Activated naive CD8-positive, alpha-beta T cell treated with anti-CD3 and anti-CD28 coated beads, Interleukin-2, amount 10 ng/mL, durations not matched to agents 7 days and 5 days (primary cell): ENCODE data around the gene CACNA2D4. TPM values are rescaled to one million over a fixed set of nuclear protein-coding genes. Genes with fewer than 3 reads are reported as not detected.

Experiments used
- ATAC-seq: fragments of 150-1000 bp; cut with Tn5 transposase; one replicate; pipeline ENCODE4 v1.10.0; 2021; ENCODE audit warnings: low read depth, moderate library complexity
- POLR2A ChIA-PET: fragments of 350-600 bp; sonication (Branson Sonifier 250); formaldehyde crosslinking; loops from one replicate; lab custom pipeline; 2021; ENCODE audit warnings: antibody characterized with exemption; lab: Charles Lee
- DNase-seq: peaks from one replicate; pipeline ENCODE4 v3.0.0; 2021
- H3K27ac Mint-ChIP-seq: one replicate; pipeline ENCODE4 v1.8.0; 2022; ENCODE audit warnings: mild to moderate bottlenecking, mixed read lengths
- H3K27me3 Mint-ChIP-seq: one replicate; pipeline ENCODE4 v1.8.0; 2022; ENCODE audit warnings: mild to moderate bottlenecking, moderate library complexity, mixed read lengths
- H3K36me3 Mint-ChIP-seq: one replicate; pipeline ENCODE4 v1.8.0; 2021; ENCODE audit warnings: mild to moderate bottlenecking, mixed read lengths
- H3K4me1 Mint-ChIP-seq: one replicate; pipeline ENCODE4 v1.8.0; 2021; ENCODE audit warnings: mixed read lengths
- H3K4me3 Mint-ChIP-seq: one replicate; pipeline ENCODE4 v1.8.0; 2022; ENCODE audit warnings: mild to moderate bottlenecking, moderate library complexity, mixed read lengths
- H3K9me3 Mint-ChIP-seq: one replicate; pipeline ENCODE4 v1.8.0; 2021; ENCODE audit warnings: mixed read lengths
- total RNA-seq, 2 experiments: library from RNA; stranded (reverse); gene quantifications; one replicate each; pipeline ENCODE4 v1.2.3, GENCODE V29; 2021

Gene CACNA2D4
- total RNA-seq, 2 experiments from 2014 or later = 8.0 to 10.4 TPM

DNA sequence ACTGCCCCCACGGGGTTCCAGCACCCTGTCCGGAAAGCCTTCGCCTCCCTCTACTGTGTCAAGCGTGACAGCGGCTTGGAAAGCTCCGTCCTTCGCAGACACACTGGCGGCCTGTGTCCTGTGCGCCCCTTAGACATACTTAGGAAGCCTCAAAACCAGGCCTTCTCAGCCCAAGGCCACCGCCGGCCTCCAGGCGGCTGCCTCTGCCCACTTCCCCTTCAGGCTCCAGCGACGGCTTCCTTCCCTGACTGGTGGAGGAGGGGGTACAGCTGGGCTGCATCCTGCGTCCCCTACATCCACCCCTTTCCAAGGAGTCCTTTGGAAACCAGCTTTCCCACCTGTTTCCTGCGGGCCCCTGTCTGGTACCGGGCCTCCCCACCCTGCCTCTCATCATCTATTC lies 2.5 kb upstream of the CACNA2D4 start:
- Mint-ChIP-seq H3K9me3 (no peaks in the 10 kb centered on the region), H3K27ac (no peak overlapping the region), H3K4me1 (peaks cover 30% of the 10 kb centered on the region), H3K27me3 (peaks cover 19% of the 10 kb centered on the region), H3K36me3 (no peaks in the 10 kb centered on the region), H3K4me3 (no peak overlapping the region)
- no peak for DNase-seq
- POLR2A ChIA-PET = no interaction called here
- ATAC-seq = peak; percentile 29

GRCh38 chr12:1920436-1920835 lies 2.0 kb upstream of the CACNA2D4 start:
- Mint-ChIP-seq H3K36me3 (peaks cover 2% of the 10 kb centered on the region), H3K27me3 (peaks cover 19% of the 10 kb centered on the region), H3K9me3 (no peaks in the 10 kb centered on the region), H3K27ac (no peak overlapping the region), H3K4me3 (no peak overlapping the region), H3K4me1 (peaks cover 32% of the 10 kb centered on the region)
- ATAC-seq (no peak), DNase-seq (no peak)
- POLR2A ChIA-PET = no interaction called here

DNA sequence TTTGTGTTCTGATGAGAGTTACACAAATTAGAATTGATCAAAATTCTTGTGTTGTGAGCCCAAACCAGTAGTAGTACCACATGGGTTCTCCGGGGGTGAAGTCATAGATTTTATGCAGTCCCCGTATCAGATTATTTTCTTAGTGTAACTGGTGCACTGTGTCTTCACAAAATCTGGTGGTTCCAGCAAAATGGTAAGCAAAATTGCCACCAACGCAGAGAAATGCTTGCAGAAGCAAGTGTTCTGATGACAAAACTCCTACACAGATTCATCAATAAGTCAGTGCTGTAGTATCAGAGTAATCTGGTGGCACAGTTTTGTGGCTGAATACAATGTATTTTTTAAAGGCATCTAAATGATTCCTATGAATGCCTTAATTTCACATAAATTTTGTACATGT lies 1.3 kb upstream of the CACNA2D4 start:
- H3K36me3 Mint-ChIP-seq = peaks cover 2% of the 10 kb centered on the region
- no peaks in the 10 kb centered on the region for H3K9me3 Mint-ChIP-seq
- no peak overlapping the region for H3K27ac Mint-ChIP-seq
- DNase-seq (no peak), ATAC-seq (no peak)
- peaks cover 31% of the 10 kb centered on the region for H3K4me1 Mint-ChIP-seq
- H3K4me3 Mint-ChIP-seq = no peak overlapping the region
- POLR2A ChIA-PET = no interaction called here
- peaks cover 19% of the 10 kb centered on the region for H3K27me3 Mint-ChIP-seq

DNA sequence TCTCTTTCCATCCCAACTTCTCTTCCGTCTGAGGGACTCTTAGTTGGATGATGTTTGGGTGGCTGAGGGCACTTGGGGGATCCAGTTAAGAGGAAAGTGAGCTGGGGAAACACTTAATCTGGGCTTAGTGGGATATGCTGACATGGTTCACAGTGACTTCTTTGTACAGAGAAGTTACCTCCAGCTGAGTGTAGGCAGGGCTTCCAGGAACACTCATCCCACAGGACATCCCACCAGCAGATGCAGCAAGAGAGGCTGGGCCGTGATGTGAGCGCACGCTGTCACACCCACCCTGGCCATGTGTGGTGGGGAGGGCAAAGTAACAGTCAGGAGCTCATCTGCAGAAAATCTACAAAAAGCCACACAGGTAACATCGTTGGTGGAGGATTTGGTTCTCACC lies 832 bp upstream of the CACNA2D4 start:
- ATAC-seq (no peak), DNase-seq (no peak)
- no peaks in the 10 kb centered on the region for H3K9me3 Mint-ChIP-seq
- peaks cover 19% of the 10 kb centered on the region for H3K27me3 Mint-ChIP-seq
- H3K4me3 Mint-ChIP-seq = no peak overlapping the region
- POLR2A ChIA-PET = no interaction called here
- H3K27ac Mint-ChIP-seq = peak overlapping the region; percentile 17
- H3K36me3 Mint-ChIP-seq = peaks cover 2% of the 10 kb centered on the region
- H3K4me1 Mint-ChIP-seq = peaks cover 27% of the 10 kb centered on the region

DNA sequence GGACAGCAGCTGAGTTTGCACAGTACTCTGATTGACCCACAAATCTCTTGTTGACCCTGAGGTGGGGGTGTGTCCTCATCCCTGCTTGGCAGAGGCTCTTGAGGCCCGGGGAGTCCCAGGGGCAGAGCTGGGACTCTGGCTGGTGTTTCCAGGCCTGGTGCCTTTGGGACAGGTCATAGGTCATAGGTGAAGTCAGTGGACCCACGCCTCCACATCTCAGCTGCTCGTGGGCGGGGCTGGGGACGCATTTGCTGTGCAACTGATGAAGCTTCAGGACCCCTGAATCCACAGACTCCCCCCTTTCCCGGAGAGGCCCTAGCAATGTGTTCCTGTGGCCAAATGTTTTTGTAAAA lies 408 bp upstream of the CACNA2D4 start:
- POLR2A ChIA-PET = no interaction called here
- DNase-seq (no peak), ATAC-seq (no peak)
- H3K27me3 Mint-ChIP-seq = peaks cover 19% of the 10 kb centered on the region
- H3K4me1 Mint-ChIP-seq = peaks cover 25% of the 10 kb centered on the region
- H3K4me3 Mint-ChIP-seq = no peak overlapping the region
- H3K27ac Mint-ChIP-seq = no peak overlapping the region
- no peaks in the 10 kb centered on the region for H3K9me3 Mint-ChIP-seq
- peaks cover 2% of the 10 kb centered on the region for H3K36me3 Mint-ChIP-seq

DNA sequence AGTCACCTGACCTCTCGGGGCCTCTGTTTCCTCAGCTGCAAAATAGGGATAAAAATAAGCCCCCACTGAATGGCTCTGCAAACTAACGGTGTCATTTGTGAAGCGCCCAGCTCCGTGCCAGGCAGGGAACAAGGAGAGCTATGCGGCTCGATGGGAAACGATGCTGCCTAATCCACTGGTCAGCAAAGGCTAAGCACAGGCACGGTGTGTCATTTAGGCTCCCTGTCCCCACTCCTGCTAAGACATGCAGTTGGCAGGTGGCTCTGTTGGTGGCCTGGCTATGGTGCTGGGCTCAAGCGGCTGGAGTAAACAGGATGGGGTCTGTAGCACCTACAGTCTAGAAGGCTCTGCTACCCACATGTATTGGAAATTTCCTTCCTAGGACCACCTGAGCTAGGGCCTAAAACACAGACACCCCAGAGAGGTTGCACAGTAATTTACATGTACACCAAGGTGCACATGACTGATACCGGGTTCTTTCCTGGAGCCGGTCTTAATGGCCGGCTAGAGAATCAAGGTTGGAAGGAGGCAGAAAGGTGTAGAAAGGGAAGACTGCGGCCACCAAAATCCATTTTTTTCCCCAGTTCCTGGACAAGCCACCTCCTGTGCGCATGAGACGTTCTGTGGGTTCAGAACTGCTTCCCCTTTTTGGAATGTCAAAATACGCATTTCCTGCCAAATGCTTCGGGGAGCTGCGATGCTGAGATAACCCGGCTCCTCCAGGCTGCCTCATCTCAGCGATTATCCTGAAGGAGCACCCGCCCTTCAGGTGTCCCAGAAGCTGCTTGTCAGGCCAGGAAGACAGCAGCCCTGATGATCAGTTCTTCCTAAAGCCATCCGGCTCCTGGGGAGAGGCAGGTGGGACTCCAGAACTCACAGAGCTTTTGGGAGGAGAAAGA lies 1.0 kb downstream of the CACNA2D4 start:
- peaks cover 2% of the 10 kb centered on the region for H3K36me3 Mint-ChIP-seq
- H3K27me3 Mint-ChIP-seq = peaks cover 19% of the 10 kb centered on the region
- DNase-seq = no peak
- H3K4me3 Mint-ChIP-seq = no peak overlapping the region
- ATAC-seq = no peak
- peaks cover 25% of the 10 kb centered on the region for H3K4me1 Mint-ChIP-seq
- H3K27ac Mint-ChIP-seq = no peak overlapping the region
- no peaks in the 10 kb centered on the region for H3K9me3 Mint-ChIP-seq
- POLR2A ChIA-PET = no interaction called here

DNA sequence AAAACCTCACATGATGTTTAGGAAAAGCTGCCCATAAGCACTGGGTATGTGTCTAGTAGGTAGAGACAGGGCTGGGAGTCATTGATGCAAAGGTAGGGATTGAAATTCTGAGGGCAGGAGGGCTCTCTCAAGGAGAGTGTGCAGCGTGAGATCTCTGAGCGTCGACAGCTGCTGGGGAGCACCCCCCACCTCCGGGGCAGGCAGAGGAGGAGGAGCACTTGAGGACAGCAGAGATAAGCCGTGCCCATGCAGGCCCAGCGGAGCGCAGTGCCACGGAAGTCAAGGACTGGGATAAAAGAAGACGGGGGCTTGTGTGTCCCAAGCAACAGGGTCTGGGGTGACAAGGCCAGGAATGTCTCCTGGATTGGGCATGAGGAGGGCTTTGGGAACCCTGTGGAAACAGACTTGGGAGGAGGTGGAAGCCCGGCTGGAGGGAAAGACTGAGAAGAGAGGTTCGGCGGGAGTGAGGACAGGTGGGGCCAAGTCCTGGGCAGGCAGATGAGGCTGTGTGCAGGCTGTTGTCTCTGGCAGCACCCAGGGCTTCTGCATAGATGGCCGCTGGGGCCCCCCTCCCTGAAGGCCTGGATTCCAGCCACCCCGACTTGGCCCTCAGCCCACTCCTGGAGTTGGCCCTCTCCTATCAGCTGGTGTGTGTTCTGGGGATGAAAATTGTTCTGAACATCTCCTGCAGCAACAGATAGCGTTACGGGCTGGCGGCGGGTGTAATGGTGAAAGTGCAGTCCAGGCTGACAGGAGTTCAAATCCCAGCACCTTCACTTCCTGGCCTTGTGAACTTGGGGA lies 1.9 kb downstream of the CACNA2D4 start:
- peaks cover 2% of the 10 kb centered on the region for H3K36me3 Mint-ChIP-seq
- peaks cover 25% of the 10 kb centered on the region for H3K4me1 Mint-ChIP-seq
- ATAC-seq = no peak
- peak overlapping the region; percentile 82 for H3K4me3 Mint-ChIP-seq
- POLR2A ChIA-PET = interaction anchor here (0.9 to 1.1 kb wide), 3 partner anchors 14 to 255 kb away, joined by 3 to 7 read pairs (median 3); no protein-coding TSS in a partner anchor
- H3K27me3 Mint-ChIP-seq = peaks cover 19% of the 10 kb centered on the region
- no peaks in the 10 kb centered on the region for H3K9me3 Mint-ChIP-seq
- peak; percentile 27 for DNase-seq
- H3K27ac Mint-ChIP-seq = peak overlapping the region; percentile 94

GRCh38 chr12:1915082-1915968 lies 3.1 kb downstream of the CACNA2D4 start:
- POLR2A ChIA-PET = interaction anchor here (0.9 to 1.1 kb wide), 3 partner anchors 15 to 253 kb away, joined by 3 to 7 read pairs (median 3); no protein-coding TSS in a partner anchor
- Mint-ChIP-seq H3K4me1 (peaks cover 16% of the 10 kb centered on the region), H3K4me3 (peak overlapping the region; percentile 82), H3K27me3 (peaks cover 11% of the 10 kb centered on the region), H3K9me3 (no peaks in the 10 kb centered on the region), H3K27ac (peak overlapping the region; percentile 94), H3K36me3 (peaks cover 2% of the 10 kb centered on the region)
- DNase-seq (peak; percentile 71), ATAC-seq (peak; percentile 95)

DNA sequence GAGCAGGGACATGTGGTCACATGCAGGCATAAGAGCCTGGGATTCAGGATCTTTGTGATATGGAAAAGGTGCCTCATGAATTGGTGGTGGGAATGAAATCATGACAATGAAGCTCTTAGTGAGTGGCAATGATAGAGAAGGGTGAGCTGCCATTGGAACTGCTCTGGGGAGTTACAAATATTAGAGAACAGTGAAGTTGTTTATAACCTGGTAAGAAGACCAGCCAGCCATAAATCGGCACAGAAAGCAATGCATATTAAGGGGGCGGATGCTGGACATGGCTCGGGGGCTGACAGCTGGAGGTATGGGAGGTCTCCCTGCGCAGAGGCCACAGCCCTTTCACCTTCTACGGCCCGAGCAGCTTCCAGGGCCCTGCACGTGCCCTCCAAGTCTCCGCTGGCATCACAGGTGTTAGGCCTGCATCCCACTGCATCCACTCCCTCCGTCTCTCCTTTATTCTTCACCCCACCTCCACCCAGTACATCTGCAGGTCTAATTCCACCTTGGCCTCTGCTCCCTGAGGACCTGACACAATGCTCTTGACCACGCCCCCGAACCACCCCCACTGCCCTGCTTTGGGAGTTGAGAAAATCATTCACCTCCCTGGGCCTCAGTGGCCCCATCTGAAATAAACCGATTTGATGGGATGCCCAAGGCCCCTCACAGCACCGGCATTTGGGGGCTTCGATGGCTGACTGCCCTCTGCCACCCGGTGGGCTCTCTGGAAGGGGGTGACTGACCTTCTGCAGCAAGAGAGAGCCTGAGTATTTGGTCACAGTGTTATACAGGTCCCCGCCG lies 4.1 kb downstream of the CACNA2D4 start:
- H3K4me1 Mint-ChIP-seq = peaks cover 15% of the 10 kb centered on the region
- H3K27ac Mint-ChIP-seq = peak overlapping the region; percentile 94
- POLR2A ChIA-PET = no interaction called here
- no peak for DNase-seq
- H3K36me3 Mint-ChIP-seq = peaks cover 2% of the 10 kb centered on the region
- no peak for ATAC-seq
- H3K4me3 Mint-ChIP-seq = no peak overlapping the region
- peaks cover 10% of the 10 kb centered on the region for H3K27me3 Mint-ChIP-seq
- H3K9me3 Mint-ChIP-seq = no peaks in the 10 kb centered on the region

- Mint-ChIP-seq H3K27me3 (peaks cover 12% of the 10 kb centered on the region), H3K9me3 (no peaks in the 10 kb centered on the region), H3K27ac (no peak overlapping the region), H3K4me1 (peaks cover 15% of the 10 kb centered on the region), H3K36me3 (peaks cover 2% of the 10 kb centered on the region), H3K4me3 (no peak overlapping the region)
- POLR2A ChIA-PET = no interaction called here
- DNase-seq (peak; percentile 25), ATAC-seq (no peak)
Measured at GRCh38 chr12:1913377-1914113, 4.9 kb downstream of the CACNA2D4 start.

DNA sequence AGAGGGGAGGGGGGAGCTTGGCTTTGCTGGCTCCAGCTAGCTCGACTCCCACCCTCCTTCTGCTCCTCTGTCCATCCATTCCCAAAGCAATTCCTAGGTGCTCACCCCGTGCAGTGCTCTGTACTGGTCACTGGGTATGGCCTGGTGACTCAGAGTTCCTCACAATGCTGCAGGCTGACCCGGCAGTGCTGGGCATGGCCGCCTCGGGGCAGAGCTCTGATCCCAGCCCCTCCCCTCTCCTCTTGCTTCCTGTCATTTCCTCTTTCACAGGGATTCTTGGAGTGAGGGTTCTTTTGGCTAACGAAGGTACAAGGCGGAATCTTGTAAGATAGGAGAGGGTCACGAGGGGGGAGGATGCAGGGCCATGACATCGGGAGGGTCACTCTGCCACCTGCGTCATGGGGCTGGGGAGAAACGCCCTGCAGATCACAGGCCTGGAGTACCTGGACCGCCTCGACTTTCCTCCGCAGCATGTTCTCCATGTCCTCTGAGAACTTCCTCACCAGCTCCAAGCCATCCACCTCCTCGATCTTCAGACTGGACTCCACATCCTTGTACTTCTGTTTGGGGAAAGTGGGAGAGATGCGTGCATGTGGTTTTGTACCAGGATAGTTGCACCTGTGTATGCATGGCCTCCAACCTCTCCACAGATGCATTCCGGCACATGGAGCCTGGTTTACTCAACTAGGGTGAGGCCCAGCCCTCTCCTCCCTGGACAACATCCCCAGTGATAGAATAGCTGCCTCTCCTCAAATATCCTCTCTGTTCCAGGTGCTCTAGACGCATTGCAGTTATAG lies 5.7 kb downstream of the CACNA2D4 start:
- Mint-ChIP-seq H3K27ac (no peak overlapping the region), H3K27me3 (peaks cover 12% of the 10 kb centered on the region), H3K36me3 (peaks cover 2% of the 10 kb centered on the region), H3K4me1 (peaks cover 16% of the 10 kb centered on the region), H3K9me3 (peaks cover under 1% of the 10 kb centered on the region), H3K4me3 (no peak overlapping the region)
- POLR2A ChIA-PET = no interaction called here
- DNase-seq = peak; percentile 11
- no peak for ATAC-seq
